Measurements from ENCODE around the gene NAPG.

DNA sequence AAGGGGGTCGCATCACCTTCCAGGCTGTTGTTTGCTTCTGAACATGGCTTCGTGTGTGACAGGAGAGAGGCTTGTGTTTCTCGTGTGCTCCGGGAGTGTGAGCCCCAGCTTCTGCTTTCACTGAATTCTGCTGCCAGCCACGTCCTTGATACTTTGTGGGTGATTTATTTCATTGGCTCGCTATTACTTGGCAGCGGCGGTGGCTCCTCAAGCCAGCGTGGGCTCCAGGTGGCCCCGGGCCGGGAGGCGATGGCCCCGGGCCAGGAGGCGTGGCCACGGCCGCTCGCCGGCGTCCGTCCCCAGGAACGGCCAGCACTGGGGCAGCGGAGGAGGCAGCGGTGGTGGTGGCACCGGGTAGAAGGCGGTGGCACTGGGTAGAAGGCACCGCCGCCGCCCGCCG is 63.1 kb downstream of the NAPG start:
- TF ChIP-seq, protein P1, sequence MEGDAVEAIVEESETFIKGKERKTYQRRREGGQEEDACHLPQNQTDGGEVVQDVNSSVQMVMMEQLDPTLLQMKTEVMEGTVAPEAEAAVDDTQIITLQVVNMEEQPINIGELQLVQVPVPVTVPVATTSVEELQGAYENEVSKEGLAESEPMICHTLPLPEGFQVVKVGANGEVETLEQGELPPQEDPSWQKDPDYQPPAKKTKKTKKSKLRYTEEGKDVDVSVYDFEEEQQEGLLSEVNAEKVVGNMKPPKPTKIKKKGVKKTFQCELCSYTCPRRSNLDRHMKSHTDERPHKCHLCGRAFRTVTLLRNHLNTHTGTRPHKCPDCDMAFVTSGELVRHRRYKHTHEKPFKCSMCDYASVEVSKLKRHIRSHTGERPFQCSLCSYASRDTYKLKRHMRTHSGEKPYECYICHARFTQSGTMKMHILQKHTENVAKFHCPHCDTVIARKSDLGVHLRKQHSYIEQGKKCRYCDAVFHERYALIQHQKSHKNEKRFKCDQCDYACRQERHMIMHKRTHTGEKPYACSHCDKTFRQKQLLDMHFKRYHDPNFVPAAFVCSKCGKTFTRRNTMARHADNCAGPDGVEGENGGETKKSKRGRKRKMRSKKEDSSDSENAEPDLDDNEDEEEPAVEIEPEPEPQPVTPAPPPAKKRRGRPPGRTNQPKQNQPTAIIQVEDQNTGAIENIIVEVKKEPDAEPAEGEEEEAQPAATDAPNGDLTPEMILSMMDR (conservative IDR thresholded peaks at IDR 0.05; ENCODE audit: low read depth, low read length) = no peak
- no peak for TF ChIP-seq EZH2 (IDR thresholded peaks at IDR 0.05; ENCODE audit: borderline replicate concordance, low read depth, low read length, poor library complexity, severe bottlenecking)
